Measurements from ENCODE around the gene OPRL1.
"Not testable (repeated sequence)": the region's sequence is repeated elsewhere in the genome, so short reads cannot be mapped to it uniquely, and the experiment has no call there.

The OPRL1 gene

DNA sequence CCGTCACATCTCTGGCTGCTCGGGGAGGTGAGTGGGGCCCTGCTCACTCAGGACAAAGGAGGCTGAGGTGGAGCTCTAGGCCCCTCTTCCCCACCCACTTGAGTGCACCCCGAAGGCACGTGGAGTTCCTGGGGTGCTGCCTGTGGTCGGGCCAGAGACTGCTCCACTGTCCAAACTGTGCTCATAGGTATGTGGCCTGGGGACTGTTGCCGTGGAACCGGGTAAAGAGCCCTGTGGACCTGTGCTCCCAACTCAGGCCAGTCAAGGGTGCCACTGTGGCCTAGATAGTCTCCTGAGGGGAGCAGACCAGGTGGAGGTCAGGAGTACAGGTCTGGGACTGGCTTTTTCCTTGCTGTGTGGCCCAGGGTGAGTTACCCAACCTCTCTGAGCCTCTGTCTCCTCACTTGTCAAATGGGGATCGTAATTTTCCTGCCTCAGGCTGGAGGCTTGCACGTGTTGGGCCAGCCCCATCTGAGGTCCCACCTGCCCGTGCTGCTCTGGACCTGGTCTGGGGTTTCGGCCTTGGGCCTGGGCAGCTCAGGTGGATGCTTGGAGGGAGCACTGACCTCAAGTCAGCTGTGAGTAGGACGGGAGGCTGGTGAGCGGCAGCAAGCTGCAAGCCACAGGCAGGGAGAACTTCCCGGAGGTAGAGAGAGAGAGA, 39.9 kb downstream of the OPRL1 start:
- DNase-seq: no peak

DNA sequence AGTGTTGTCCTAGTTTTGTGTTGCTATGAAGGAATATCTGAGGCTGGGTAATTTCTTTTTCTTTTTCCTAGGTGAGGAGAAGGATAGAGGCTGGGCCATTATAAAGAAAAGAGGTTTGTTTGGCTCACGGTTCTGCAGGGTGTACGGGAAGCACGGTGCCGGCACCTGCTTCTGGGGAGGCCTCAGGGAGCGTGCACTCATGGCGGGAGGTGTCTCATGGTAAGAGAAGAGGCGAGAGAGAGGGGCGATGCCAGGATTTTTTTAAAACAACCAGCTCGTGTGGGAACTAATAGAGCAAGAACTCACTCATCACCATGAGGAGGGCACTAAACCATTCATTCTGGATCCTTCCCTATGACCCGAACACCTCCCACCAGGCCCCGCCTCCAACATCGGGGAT, 41.7 kb downstream of the OPRL1 start:
- DNase-seq: no peak

DNA sequence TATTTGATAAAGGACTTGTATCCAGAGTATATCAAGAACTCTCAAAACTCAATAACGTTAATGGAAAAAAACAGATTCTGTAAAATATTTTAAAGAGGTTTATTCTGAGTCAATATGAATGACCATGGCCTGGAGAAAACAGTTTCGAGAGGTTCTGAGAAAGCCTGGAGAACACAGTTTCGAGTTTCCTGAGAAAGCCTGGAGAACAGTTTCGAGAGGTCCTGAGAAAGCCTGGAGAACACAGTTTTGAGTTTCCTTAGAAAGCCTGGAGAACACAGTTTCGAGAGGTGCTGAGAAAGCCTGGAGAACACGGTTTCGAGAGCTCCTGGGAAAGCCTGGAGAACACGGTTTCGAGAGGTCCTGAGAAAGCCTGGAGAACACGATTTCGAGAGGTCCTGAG, 43.0 kb downstream of the OPRL1 start:
- not testable (repeated sequence) for DNase-seq

DNA sequence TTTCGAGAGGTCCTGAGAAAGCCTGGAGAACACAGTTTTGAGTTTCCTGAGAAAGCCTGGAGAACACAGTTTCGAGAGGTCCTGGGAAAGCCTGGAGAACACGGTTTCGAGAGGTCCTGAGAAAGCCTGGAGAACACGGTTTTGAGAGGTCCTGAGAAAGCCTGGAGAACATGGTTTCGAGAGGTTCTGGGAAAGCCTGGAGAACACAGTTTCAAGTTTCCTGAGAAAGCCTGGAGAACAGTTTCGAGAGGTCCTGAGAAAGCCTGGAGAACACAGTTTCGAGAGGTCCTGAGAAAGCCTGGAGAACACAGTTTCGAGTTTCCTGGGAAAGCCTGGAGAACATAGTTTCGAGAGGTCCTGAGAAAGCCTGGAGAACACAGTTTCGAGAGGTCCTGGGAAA, 43.6 kb downstream of the OPRL1 start:
- DNase-seq: not testable (repeated sequence)

DNA sequence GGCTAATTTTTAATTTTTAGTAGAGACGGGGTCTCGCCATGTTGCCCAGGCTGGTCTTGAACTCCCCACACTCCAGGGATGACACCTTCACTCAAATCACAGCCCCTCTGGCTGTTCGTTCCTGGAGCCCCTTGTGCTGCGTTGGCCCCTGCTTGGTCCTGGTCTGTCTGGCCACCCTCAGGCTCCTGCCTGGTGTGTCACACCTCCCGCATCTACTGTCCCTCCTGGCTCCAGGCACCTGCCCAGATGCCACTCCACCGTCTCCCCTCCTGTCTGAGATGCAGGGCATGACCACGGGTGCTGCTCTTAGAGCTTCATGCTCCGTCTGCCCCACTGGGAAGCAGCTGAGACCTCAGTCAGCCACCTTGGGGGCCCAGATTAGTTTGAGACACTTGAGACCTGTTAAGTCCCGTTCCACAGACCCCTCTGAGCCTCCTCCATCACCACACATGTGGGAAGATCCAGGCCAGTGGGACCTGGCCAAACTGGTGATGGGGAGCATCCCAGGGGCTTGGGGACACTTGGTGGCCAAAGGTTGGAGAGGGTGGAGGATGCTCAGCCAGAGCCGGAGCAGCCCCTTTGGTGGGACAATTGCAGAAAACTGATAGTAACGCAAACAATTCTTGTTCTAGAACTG, 49.4 kb downstream of the OPRL1 start:
- DNase-seq: no peak

DNA sequence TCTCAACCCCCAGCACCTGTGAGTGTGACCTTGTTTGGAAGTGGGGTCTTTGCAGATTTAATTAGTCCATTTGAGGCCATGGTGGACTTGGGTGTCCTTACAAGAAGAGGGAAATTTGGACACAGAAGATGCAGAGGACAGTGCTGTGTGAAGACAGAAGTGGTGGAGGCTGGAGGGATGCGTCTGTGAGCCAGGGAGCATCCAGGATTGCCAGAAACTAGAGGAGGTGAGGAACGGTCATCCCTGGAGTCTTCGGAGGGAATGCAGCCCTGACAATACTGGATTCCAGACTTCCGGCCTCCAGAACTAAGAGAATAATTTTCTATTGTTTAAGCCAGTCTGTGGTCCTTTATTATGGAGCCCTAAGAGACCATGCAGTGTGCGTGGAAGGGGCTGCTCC, 50.4 kb downstream of the OPRL1 start:
- no peak for DNase-seq

DNA sequence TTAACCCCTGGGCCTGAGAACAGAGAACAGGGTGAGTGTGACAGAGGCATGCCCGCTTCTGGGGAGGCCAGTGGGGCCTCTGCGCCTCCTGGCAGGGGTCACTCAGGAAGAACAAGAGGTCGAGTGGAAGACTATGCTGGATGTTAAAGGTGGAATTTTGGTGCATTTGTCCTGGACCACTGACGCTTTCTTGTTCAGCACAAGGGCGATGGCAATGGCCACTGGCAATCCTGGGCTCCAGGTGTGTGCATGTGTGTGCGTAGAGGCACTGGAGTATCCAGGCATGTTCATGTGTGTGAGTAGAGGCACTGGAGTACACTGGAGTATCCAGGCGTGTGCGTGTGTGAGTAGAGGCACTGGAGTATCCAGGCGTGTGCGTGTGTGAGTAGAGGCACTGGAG, 51.0 kb downstream of the OPRL1 start:
- no peak for DNase-seq

DNA sequence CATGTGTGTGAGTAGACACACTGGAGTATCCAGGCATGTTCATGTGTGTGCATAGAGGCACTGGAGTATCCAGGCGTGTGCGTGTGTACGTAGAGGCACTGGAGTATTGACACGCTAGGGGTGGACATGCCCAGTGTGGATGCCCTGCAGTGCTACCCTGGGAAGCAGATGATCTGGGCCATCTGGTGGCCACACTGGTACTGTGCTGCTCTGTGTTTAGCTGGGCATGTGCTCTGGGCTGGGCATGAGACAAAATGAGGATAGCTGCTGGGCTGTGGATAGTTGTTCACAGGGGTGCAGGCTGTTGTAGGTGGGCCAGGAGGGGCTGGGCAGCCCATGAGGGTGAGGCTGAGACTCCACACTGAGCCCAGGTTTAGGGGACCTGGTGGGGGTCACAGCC, 51.5 kb downstream of the OPRL1 start:
- DNase-seq: no peak

DNA sequence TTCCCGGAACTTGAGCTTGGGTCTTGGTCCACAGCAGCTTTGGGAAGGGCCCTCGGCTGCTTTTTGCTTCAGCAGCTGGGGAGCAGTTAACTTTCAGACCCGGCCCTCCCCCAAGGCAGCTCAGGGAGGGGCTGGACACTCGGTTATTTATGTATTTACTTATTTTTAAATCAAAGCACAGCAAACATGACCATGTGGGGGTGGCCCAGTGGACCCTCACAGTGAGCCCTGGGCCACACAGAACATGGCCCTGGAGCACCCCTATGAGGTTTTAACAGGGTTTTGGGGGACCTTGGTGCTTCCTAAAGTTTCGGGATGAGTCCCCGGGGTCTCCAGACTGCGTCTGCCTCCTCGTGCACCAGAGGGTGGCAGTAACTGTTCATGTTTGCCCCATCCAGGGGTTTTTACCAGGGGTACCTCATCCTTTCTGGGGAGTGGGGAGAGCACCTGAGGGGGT, 54.1 kb downstream of the OPRL1 start:
- DNase-seq: no peak

DNA sequence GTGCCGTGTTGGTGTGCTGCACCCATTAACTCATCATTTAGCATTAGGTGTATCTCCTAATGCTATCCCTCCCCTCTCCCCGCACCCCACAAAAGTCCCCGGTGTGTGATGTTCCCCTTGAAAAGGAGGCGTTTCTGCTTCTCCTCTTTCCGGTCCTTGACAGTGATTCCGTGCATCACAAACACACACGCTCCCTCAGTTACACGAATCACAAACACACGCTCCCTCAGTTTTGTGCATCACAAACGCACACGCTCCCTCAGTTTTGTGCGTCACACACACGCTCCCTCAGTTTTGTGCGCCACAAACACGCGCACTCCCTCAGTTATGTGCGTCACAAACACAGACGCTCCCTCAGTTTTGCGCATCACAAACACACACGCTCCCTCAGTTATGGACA, 54.9 kb downstream of the OPRL1 start:
- not testable (repeated sequence) for DNase-seq

DNA sequence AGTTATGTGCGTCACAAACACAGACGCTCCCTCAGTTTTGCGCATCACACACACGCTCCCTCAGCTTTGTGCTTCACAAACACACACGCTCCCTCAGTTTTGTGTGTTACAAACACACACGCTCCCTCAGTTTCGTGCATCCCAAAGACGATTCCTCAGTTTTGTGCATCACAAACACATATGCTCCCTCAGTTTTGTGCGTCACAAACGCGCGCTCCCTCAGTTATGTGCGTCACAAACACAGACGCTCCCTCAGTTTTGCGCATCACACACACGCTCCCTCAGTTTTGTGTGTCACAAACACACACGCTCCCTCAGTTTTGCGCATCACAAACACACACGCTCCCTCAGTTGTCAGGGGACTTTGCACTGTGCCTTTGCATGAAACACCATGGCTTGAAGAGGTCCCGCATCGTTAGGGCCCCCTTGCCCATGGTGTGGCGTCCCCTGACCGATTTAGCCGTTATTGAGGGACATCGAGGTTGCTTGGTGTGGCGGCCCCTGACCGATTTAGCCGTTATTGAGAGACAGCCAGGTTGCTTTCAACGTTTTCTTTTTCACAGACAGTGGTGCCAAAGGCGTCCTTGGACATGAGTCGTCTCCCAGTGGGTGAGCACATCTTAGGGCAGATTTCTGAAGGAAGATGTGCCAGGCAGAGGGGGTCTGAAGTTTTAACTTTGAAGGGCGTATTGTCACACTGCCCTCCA, 56.3 kb downstream of the OPRL1 start:
- DNase-seq: no peak

DNA sequence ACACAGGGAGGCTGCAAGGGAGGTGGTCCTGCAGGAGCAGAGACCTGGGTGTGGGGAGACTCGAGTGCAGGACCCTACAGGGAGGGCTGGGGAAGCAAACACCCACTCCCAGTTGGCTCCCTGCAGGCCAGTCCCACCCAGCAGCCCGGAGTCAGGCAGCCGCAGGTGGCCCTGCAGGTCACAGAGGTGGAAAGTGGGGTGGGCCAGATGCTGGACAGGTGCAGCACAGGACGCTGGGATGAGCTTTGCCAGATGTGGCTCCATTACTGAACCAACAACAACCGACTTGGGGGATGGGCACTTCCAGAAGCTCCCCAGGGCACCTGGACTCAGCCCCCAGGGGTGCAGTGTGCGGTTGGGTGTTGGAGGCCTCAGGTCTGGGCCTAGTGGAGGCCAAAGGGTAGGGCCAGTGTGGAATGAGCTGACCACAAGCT, 57.7 kb downstream of the OPRL1 start:
- DNase-seq: no peak

DNA sequence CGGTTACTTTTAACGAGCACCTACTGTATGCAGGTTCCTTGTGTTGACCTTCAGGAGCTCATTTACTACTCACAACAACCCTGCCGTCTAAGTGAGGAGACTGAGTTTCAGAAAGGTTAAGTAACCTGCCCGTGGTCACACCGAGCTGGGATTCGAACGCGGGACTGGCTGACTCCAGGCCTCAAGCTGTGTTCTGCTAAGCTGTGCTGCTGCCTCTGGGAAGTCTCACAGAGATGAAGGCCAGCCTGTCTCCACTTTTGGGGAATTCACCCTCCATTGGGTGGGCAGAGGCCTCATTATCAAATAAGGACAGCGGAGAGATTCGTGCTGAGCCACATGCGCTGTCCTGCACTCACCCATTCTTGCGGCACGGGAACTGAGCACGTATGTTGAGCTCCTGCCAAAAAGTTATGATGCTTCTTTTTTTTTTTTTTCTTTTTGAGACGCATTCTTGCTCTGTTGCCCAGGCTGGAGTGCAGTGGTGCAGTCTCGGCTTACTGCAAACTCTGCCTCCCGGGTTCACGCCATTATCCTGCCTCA, 58.5 kb downstream of the OPRL1 start:
- DNase-seq: no peak

DNA sequence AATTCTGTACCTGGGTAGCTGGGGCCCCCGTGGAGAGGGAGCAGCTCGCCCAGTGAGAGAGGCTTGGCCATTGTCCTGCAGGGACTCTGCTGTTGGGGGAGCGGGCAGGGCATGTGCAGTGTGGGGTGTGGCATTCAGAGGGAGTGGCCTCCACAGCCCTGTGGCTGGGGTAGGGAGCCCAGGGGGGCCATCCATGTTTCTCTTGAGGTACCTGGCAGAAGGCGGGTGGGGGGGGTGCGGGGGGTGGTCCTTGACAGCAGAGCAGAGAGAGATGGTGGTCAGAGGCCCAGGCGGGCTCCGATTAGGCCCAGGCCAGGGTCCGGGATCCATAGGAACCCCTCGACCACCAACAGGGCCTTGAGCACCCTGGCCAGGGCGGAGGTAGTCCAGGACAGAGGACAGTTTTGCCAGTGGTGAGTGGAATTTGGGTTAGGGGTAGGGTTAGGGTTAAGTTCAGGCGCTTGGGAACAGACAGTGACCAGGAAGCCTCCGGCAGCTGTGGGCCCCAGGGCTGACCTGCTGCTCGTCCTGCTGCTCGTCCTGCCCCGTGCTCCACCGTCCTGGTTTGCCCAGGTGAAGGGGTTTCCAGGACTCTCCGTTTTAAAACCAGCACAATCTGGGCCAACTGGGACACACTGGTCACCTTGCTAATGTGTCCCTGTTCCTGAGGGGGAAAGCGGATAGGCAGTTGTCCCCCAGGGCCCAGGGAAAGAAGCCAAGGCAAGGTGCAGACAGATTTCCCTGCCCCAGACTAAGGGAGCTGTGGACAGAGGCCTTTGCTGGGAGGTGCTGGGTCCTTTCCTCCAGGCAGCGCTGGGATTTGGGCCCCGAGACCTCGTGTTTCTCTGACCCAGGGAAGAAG, 59.5 kb downstream of the OPRL1 start:
- no peak for DNase-seq

DNA sequence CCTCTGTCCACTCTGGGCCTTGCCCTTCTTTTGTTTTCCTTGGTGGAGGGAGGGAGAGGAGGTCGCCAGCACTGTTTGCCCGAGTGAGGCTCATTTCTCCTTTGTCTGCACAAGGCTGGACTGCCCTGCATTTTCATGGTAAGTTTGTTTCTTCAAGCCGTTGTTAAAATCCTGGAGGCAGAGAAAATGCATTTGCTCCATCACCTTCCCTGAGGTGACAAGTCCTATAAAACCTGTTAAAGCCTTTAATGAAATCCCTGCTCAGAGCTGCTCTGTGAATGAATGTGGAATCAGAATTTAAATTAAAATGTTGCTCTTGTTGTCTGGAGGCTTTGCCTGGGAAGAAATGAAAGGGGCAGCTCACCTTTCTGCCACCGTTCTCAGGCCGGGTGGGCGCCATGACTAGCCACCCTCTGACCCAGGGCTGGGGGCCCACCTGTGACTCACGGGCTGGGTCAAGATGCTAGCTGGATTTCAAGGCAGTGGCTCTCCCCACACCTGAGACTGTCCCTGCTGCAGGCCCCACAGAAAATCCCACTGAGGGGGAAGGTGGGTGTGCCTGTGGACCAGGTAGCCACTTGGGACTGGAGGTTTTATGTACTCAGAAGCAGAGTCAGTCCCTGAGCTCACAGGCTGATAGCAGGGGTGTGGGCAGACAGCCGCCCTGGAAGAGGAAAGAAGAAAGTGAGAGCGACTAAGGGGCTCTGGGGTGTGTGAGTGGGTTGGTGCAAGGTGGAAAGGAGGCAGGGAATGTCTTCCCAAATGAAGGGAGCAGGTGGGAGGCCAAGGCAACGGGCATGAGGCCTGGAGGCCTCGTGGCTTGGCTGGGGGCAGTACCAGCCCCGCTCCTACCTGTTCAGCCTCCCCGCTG, 60.4 kb downstream of the OPRL1 start:
- DNase-seq: no peak

DNA sequence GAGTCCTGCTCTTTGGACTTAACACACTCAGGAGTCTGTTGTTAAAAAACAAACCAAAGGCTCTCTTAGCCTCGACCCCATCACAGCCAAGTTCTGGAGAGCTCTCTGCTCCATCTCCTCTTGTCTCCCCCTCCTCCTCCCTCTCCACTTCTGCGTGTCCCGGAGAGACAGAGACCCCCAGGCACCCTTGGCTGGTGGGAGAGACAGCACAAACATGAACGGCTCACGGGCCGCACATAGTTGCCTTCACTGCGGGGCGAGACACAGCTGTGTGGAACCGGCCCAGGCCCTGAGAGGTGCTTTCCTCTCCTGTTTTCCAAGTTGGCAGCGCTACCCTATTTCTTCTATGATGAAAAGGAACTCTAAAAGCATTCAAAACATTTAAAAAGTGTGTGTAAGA, 61.1 kb downstream of the OPRL1 start:
- no peak for DNase-seq

DNA sequence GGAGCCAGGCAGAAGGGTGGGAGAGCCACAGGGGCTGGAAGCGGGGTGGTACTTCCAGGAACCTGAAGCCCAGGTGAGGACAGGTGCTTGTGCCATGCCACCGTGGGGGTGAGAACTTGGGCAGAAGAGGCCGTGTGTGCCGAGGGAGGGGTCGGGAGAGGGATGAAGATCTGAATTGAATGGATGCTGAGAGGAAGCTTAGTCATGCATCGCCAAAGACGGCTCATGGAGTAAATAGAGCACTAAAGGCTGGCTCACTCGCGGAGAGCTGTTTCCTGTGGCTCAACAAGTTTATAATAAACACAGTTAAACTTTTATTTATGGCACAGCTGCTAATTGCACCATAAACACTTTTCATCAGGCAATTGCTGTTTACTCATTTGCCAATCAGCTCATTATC, 62.7 kb downstream of the OPRL1 start:
- DNase-seq: peak; percentile 70

DNA sequence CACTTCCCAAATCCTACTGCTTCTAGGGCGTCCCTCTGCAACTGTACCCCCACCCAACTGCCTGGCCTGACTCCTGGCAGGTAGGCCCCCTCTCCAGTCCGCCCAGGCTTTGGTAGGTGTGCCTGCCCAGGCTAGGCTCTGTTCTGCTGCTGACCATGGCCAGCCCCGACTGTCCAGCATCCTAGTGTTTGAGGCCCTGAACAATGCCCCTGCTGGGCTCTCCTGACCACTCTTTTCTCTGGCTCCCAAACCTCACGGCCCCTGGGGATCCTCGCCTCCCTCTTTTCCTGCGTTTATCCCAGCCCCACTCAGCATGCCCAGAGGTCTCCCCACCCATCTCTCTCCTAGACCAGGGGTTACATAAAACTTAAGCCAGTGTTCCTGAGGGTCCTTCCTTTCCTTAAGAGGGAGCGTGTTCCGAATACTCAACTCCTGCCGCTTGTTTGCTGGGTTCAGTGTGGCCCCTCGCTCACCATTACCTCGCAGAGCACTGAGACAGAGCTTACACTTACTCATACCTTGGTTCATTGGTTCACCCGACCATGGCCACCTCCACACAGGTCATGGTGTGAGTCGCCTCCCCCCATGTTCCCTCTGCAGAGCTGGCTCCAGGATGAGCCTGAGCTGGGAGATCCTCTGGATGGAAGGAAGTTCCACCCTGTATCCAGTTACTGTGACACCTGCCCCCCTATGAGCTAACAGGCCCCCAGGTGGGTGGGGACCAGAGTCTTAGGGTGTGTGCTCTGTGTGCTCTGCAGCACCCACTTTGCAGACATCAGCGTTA, 63.3 kb downstream of the OPRL1 start:
- no peak for DNase-seq

DNA sequence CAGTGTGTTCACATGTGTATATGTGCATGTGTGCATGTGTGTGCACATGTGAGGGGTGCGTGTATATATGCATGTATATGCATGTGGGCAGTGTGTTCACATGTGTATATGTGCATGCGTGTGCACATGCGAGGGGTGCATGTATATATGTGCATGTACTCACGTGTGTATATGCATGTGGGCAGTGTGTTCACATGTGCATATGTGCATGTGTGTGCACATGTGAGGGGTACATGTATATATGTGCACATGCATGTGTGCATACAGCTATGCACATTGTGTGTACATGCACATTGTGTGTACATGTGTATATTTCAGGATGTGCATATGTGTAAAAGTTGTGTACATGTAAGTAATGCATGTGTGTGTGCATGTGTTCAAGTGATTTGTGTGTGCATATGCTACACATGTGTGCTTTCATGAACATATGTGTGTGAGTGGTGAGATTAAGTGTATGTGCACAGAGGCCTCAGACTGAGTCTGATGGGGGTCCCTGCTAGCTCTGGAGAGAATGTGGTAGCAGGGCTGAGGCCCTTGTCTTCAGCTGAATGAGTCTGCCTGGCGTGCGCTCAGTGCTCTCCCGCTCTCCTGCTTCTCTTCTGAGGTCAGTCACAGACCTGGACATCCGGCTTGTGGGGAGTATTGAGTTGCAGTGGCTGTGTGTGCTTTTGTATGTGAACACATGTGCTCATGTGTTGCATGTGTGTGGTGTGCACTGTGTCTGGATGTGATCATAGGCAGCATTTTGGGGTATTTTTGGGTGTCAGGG, 64.4 kb downstream of the OPRL1 start:
- DNase-seq: no peak

Data from NCI-H526 treated with DMSO at 0.1 percent for 48 hours (cell line).